Measurements from ENCODE around the gene MEIS2. TPM values are rescaled to one million over a fixed set of nuclear protein-coding genes. Genes with fewer than 3 reads are reported as not detected.

The MEIS2 gene
- total and polyA plus RNA-seq, 2 experiments from 2014 or later = 0.27 TPM; not detected in 1

- TF ChIP-seq ZNF462 (CRISPR knock-in tag; IDR thresholded peaks at IDR 0.05) = no peak
- no peak for TF ChIP-seq EZH2 (IDR thresholded peaks at IDR 0.05; ENCODE audit: low read depth, unreplicated experiment)
- no peak for TF ChIP-seq JUNB (IDR thresholded peaks at IDR 0.05; ENCODE audit: unreplicated experiment)
- TF ChIP-seq NANOG (IDR thresholded peaks at IDR 0.05; ENCODE audit: borderline replicate concordance) = no peak
- no peak for TF ChIP-seq ZNF331 (CRISPR knock-in tag; IDR thresholded peaks at IDR 0.05; ENCODE audit: low read depth)
- TF ChIP-seq ZNF114 (CRISPR knock-in tag; IDR thresholded peaks at IDR 0.05) = no peak
- no peak for TF ChIP-seq EZH2phosphoT487 (IDR thresholded peaks at IDR 0.05; ENCODE audit: unreplicated experiment)
- TF ChIP-seq STAT1 (IDR thresholded peaks at IDR 0.05; ENCODE audit: unreplicated experiment) = no peak
- TF ChIP-seq CREB1 (CRISPR knock-in tag; IDR thresholded peaks at IDR 0.05; ENCODE audit: low read depth) = no peak
These were observed 32.6 kb upstream of the MEIS2 start (continued) for GRCh38 chr15:37132826-37133417.

- H3K4me1 ChIP-seq (ENCODE audit: insufficient read depth) = 0 out of 2 replicates have a peak, but pooled peaks cover 6% of the 10 kb centered on the region
- H3K4me2 ChIP-seq = no peak overlapping the region
- Mint-ChIP-seq H3K27me3 (ENCODE audit: insufficient read depth, low read depth, poor library complexity) (peaks cover 3% of the 10 kb centered on the region), H3K4me3 (no peak overlapping the region), H3K27ac (no peak overlapping the region), H3K36me3 (ENCODE audit: low read depth) (no peaks in the 10 kb centered on the region), H3K9me3 (no peaks in the 10 kb centered on the region), H3K4me1 (peaks cover 22% of the 10 kb centered on the region)
- DNase-seq (ENCODE audit: low spot score) = no peak
- no peaks in the 10 kb centered on the region for H3K9me2 ChIP-seq (ENCODE audit: insufficient read depth)
- no peaks in the 10 kb centered on the region for H3K27me3 ChIP-seq (ENCODE audit: insufficient read depth)
- H3K36me3 ChIP-seq (ENCODE audit: insufficient read depth) = no peaks in the 10 kb centered on the region
- H3K79me2 ChIP-seq (replicated peaks; ENCODE audit: insufficient read depth) = no peaks in the 10 kb centered on the region
- H2AFZ ChIP-seq = no peak overlapping the region
- TF ChIP-seq POLR2AphosphoS5 (IDR thresholded peaks at IDR 0.05; ENCODE audit: low read depth) (no peak), JUNB (IDR thresholded peaks at IDR 0.05; ENCODE audit: unreplicated experiment) (no peak), EZH2phosphoT487 (IDR thresholded peaks at IDR 0.05; ENCODE audit: unreplicated experiment) (no peak), ZNF462 (CRISPR knock-in tag; IDR thresholded peaks at IDR 0.05) (no peak), ZNF331 (CRISPR knock-in tag; IDR thresholded peaks at IDR 0.05; ENCODE audit: low read depth) (no peak)
- H3F3A ChIP-seq (replicated peaks; ENCODE audit: low read depth) = no peaks in the 10 kb centered on the region
- H3K4me3 ChIP-seq = no peak overlapping the region
- H4K20me1 ChIP-seq (replicated peaks; ENCODE audit: insufficient read depth) = no peaks in the 10 kb centered on the region
- H3K27ac ChIP-seq (ENCODE audit: low read depth) = no peak overlapping the region
- no peak; the same call in 2 of the 3 replicates for ATAC-seq
These were observed 31.3 kb upstream of the MEIS2 start for GRCh38 chr15:37131621-37132020.
